Measurements from ENCODE around the gene TYRP1.

- TF ChIP-seq CTCF (IDR thresholded peaks at IDR 0.05) = no peak
- TF ChIP-seq POLR2A (IDR thresholded peaks at IDR 0.05) = no peak
- no peak for TF ChIP-seq POLR2AphosphoS5 (IDR thresholded peaks at IDR 0.05)
These were observed 3.9 kb downstream of the TYRP1 start for GRCh38 chr9:12696931-12697622.

Data from gastroesophageal sphincter (tissue), 3 donors.